HEK293 (cell line): ENCODE data around the gene PLEKHM2.

ENCODE experiments used
- CTCF ChIA-PET: fragments of 350-600 bp; formaldehyde crosslinking; extraction: SDS; loops from one replicate; lab custom pipeline; 2021; ENCODE audit warnings: antibody characterized with exemption; lab: Yijun Ruan, JAX
- POLR2A ChIA-PET: fragments of 300-600 bp; formaldehyde crosslinking; extraction: SDS; loops from one replicate; lab custom pipeline; 2020; ENCODE audit warnings: antibody characterized with exemption, inconsistent platforms; lab: Yijun Ruan, JAX
- H3K27ac ChIP-seq: fragments of 200-500 bp; sonication (Bioruptor generic); 2 replicates; pipeline ENCODE4 v1.5.1; 2014; ENCODE audit warnings: low read depth, low read length, control low read depth, inconsistent platforms; ENCODE audit errors: extremely low read depth
- H3K36me3 ChIP-seq, 2 experiments: fragments of 200-500 bp in 1 of 2; sonication (Bioruptor generic) in 1 of 2; 1 replicate in 1 of 2; 2 replicates in 1 of 2; pipeline ENCODE4 v1.5.1; 2014 to 2017; ENCODE audit warnings: inconsistent platforms in 2 of 2, low read length in 2 of 2; ENCODE audit not compliant: control insufficient read depth in 2 of 2, insufficient read depth in 1 of 2
- H3K4me1 ChIP-seq: fragments of 200-500 bp; sonication (Bioruptor generic); 2 replicates; pipeline ENCODE4 v1.5.1; 2014; ENCODE audit warnings: mild to moderate bottlenecking, low read length, inconsistent platforms; ENCODE audit not compliant: control insufficient read depth, insufficient read depth
- H3K4me3 ChIP-seq: 2 replicates; pipeline ENCODE4 v1.5.1; 2011; ENCODE audit warnings: low read depth, mild to moderate bottlenecking, control low read depth, low read length, moderate library complexity
- H3K9me3 ChIP-seq: fragments of 200-500 bp; sonication (Bioruptor generic); 2 replicates; pipeline ENCODE4 v1.5.1; 2014; ENCODE audit warnings: low read depth, low read length, inconsistent platforms; ENCODE audit not compliant: control insufficient read depth, insufficient read depth
- BCL11A ChIP-seq: fragments of 450-650 bp; formaldehyde crosslinking; IDR thresholded peaks from 2 replicates; pipeline ENCODE4 v1.5.1; 2016; ENCODE audit warnings: low read depth, missing biosample characterization, missing genetic modification characterization
- HOXD13 ChIP-seq: sonication (generic); formaldehyde crosslinking; IDR thresholded peaks from 2 replicates; pipeline ENCODE4 v1.8.0; 2022; ENCODE audit warnings: missing genetic modification reagents, borderline replicate concordance
- PATZ1 ChIP-seq: fragments of 450-650 bp; formaldehyde crosslinking; IDR thresholded peaks from 2 replicates; pipeline ENCODE4 v1.5.1; 2016; ENCODE audit warnings: missing biosample characterization, missing genetic modification characterization
- SETDB1 ChIP-seq: IDR thresholded peaks from one replicate; pipeline ENCODE4 v1.6.1; 2017; ENCODE audit warnings: mild to moderate bottlenecking, low read length, moderate library complexity, mixed read lengths; ENCODE audit not compliant: insufficient read length
- TRIM28 ChIP-seq: IDR thresholded peaks from 2 replicates; pipeline ENCODE4 v1.6.1; 2011; ENCODE audit warnings: low read length, control low read depth, borderline replicate concordance
- ZEB2 ChIP-seq: fragments of 450-650 bp; formaldehyde crosslinking; IDR thresholded peaks from 2 replicates; pipeline ENCODE4 v1.5.1; 2016; ENCODE audit warnings: missing biosample characterization, missing genetic modification characterization
- ZNF174 ChIP-seq: fragments of 450-650 bp; formaldehyde crosslinking; IDR thresholded peaks from 2 replicates; pipeline ENCODE4 v1.5.0; 2017; ENCODE audit warnings: missing biosample characterization, mild to moderate bottlenecking, missing genetic modification characterization
- ZNF280D ChIP-seq: fragments of 450-650 bp; formaldehyde crosslinking; IDR thresholded peaks from 2 replicates; pipeline ENCODE4 v1.5.1; 2016; ENCODE audit warnings: missing biosample characterization, missing genetic modification characterization
- ZNF549 ChIP-seq: fragments of 450-650 bp; IDR thresholded peaks from 2 replicates; pipeline ENCODE4 v1.5.1; 2018; ENCODE audit warnings: missing biosample characterization, missing genetic modification characterization, mild to moderate bottlenecking, inconsistent platforms, moderate library complexity
- ZNF670 ChIP-seq: fragments of 450-650 bp; formaldehyde crosslinking; IDR thresholded peaks from 2 replicates; pipeline ENCODE4 v1.5.1; 2016; ENCODE audit warnings: missing biosample characterization, missing genetic modification characterization, low read depth
- ZNF777 ChIP-seq: fragments of 450-650 bp; formaldehyde crosslinking; IDR thresholded peaks from 2 replicates; pipeline ENCODE4 v1.5.1; 2017; ENCODE audit warnings: missing biosample characterization, missing genetic modification characterization, borderline replicate concordance

The PLEKHM2 gene

GRCh38 chr1:15674386-15675159 lies 9.5 kb upstream of the PLEKHM2 start:
- no peak overlapping the region for H3K27ac ChIP-seq
- ChIA-PET POLR2A (no interaction called here), CTCF (no interaction called here)
- no peaks in the 10 kb centered on the region for H3K9me3 ChIP-seq
- TF ChIP-seq ZNF670 (tag by site-specific recombination) (no peak), ZNF777 (tag by site-specific recombination) (no peak), ZNF174 (tag by site-specific recombination) (no peak), HOXD13 (CRISPR knock-in tag) (no peak), ZEB2 (tag by site-specific recombination) (no peak)
- H3K4me1 ChIP-seq, result no peaks in the 10 kb centered on the region
- H3K4me3 ChIP-seq, result no peak overlapping the region
- no peaks in the 10 kb centered on the region for H3K36me3 ChIP-seq

GRCh38 chr1:15676010-15676409 lies 8.1 kb upstream of the PLEKHM2 start:
- H3K4me3 ChIP-seq, result no peak overlapping the region
- TF ChIP-seq PATZ1 (tag by site-specific recombination), result no peak
- POLR2A ChIA-PET, result no interaction called here
- no peaks in the 10 kb centered on the region for H3K4me1 ChIP-seq
- CTCF ChIA-PET, result interaction anchor here (0.7 kb wide), 1 partner anchor 10 kb away, joined by 4 read pairs; no protein-coding TSS in a partner anchor
- no peak overlapping the region for H3K27ac ChIP-seq
- H3K9me3 ChIP-seq, result no peaks in the 10 kb centered on the region
- H3K36me3 ChIP-seq, result no peaks in the 10 kb centered on the region

GRCh38 chr1:15676688-15677661 lies 7.1 kb upstream of the PLEKHM2 start:
- no peak overlapping the region for H3K27ac ChIP-seq
- CTCF ChIA-PET, result interaction anchor here (0.7 kb wide), 2 partner anchors 11 to 13 kb away, joined by 3 to 4 read pairs; no protein-coding TSS in a partner anchor
- POLR2A ChIA-PET, result no interaction called here
- no peaks in the 10 kb centered on the region; the same call in 1 of the 2 replicates for H3K4me1 ChIP-seq
- no peak overlapping the region for H3K4me3 ChIP-seq
- H3K9me3 ChIP-seq, result no peaks in the 10 kb centered on the region
- H3K36me3 ChIP-seq, result no peaks in the 10 kb centered on the region
- TF ChIP-seq ZNF549 (tag by site-specific recombination) (no peak), SETDB1 (peak; percentile 70), BCL11A (tag by site-specific recombination) (no peak), ZNF280D (tag by site-specific recombination) (no peak), TRIM28 (peak; percentile 77; the same call in 1 of the 2 replicates)
